Thoracic aorta (tissue), 2 donors: ENCODE data around the gene PROKR2. TPM values are rescaled to one million over a fixed set of nuclear protein-coding genes. Genes with fewer than 3 reads are reported as not detected.

Experiments used
- ATAC-seq: fragments of 150-250 bp; one replicate; pipeline ENCODE4 v1.8.0; 2017; ENCODE audit warnings: low read depth; ENCODE audit not compliant: insufficient number of reproducible peaks, low FRiP score
- DNase-seq: peaks from one replicate; pipeline ENCODE4 v3.0.0-alpha.2; 2020; ENCODE audit warnings: low spot score
- H3K27ac ChIP-seq, 2 donors: fragments of 200-600 bp; sonication (generic); 1 replicate in 1 of 2; 2 replicates in 1 of 2; pipeline ENCODE4 v1.5.1; 2016; ENCODE audit warnings: mild to moderate bottlenecking in 2 of 2, moderate library complexity in 2 of 2
- H3K27me3 ChIP-seq: fragments of 200-600 bp; sonication (generic); replicated peaks from 2 replicates; pipeline ENCODE4 v1.6.0; 2016; ENCODE audit warnings: mild to moderate bottlenecking; ENCODE audit not compliant: insufficient read depth
- H3K36me3 ChIP-seq: fragments of 200-600 bp; sonication (generic); one replicate; pipeline ENCODE4 v1.5.1; 2016
- H3K4me1 ChIP-seq, 2 donors: fragments of 200-600 bp; sonication (generic); 1 replicate in 1 of 2; 2 replicates in 1 of 2; pipeline versions ENCODE4 v1.5.1 to v1.6.0; 2016; ENCODE audit warnings: low read depth in 2 of 2, mild to moderate bottlenecking in 1 of 2; ENCODE audit not compliant: control insufficient read depth in 1 of 2
- H3K4me3 ChIP-seq: fragments of 200-600 bp; sonication (generic); 2 replicates; pipeline ENCODE4 v1.5.1; 2016; ENCODE audit warnings: mild to moderate bottlenecking
- H3K9me3 ChIP-seq: fragments of 200-600 bp; sonication (generic); 2 replicates; pipeline ENCODE4 v1.5.1; 2016
- total RNA-seq, 2 donors: library from RNA; depleted of rRNA; stranded (reverse); fragments of >200 nt; gene quantifications; one replicate each; pipeline versions ENCODE4 v1.1.0 to v1.2.3, GENCODE V29; 2016
- TF ChIP-seq, protein P1 (sequence below): fragments of 200-600 bp; sonication (generic); IDR thresholded peaks from one replicate; pipeline ENCODE4 v1.5.1; 2019; ENCODE audit warnings: antibody characterized with exemption

The PROKR2 gene
- total RNA-seq = not detected

DNA sequence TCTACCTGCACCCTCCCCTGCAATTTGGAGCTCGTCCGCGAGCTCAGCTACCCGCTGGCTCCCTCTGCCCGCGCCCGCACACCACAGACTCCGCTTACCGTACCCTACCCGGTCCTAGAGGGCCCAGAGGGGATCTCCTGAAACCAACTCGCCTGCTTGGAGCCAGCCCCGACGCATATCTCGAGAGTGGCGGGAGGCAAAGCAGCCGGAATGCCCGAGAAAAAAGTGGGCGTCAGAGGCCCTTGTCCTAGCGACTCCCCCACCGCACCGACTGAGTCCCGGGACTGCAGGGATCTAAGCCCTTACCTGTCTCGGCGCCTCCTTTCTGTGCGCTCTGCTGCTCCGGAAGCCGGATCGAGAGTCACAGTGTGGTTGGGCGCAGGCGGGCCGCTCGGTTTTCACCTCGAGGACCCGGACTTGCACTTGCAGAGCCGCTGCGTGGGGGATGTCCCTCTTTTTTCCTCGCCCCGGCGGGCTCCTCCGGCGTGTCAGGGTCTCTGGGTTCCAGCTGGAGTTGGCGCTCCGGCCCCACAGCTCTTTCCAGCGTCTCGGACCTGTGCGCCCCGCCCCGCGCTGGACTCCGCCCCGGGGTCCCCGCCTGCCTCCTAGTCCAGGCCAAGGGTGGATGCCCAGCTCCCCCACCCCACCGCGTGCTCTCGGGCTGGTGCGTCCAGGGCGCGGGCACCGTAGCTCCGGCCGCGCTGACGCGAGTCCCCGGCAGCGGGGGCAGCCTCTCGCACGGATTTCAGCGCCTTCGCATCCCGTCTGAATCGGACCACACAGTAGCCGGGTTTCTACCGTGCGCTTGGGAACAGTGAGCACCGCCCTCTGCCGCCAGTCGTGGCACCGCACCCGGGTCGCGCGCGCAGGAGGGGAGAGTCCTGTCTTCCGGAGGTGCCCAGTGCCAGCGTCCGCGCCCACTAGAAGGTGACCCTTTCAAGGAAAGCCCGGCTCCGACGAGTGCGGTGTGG, at the start of gene PROKR2:
Gene PROKR2 (minus strand): TSS at position 767 of the 971 bp plus-strand sequence. CDS start 2,585 bp downstream, outside the sequence.
- H3K27me3 ChIP-seq = no peaks in the 10 kb centered on the region
- ATAC-seq (no peak), DNase-seq (no peak)
- H3K4me1 ChIP-seq = no peaks in the 10 kb centered on the region
- H3K36me3 ChIP-seq = no peaks in the 10 kb centered on the region
- no peak within 1 kb of the TSS for H3K4me3 ChIP-seq
- no peak within 1 kb of the TSS for H3K27ac ChIP-seq
- TF ChIP-seq, protein P1, sequence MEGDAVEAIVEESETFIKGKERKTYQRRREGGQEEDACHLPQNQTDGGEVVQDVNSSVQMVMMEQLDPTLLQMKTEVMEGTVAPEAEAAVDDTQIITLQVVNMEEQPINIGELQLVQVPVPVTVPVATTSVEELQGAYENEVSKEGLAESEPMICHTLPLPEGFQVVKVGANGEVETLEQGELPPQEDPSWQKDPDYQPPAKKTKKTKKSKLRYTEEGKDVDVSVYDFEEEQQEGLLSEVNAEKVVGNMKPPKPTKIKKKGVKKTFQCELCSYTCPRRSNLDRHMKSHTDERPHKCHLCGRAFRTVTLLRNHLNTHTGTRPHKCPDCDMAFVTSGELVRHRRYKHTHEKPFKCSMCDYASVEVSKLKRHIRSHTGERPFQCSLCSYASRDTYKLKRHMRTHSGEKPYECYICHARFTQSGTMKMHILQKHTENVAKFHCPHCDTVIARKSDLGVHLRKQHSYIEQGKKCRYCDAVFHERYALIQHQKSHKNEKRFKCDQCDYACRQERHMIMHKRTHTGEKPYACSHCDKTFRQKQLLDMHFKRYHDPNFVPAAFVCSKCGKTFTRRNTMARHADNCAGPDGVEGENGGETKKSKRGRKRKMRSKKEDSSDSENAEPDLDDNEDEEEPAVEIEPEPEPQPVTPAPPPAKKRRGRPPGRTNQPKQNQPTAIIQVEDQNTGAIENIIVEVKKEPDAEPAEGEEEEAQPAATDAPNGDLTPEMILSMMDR = no peak
- no peaks in the 10 kb centered on the region for H3K9me3 ChIP-seq

DNA sequence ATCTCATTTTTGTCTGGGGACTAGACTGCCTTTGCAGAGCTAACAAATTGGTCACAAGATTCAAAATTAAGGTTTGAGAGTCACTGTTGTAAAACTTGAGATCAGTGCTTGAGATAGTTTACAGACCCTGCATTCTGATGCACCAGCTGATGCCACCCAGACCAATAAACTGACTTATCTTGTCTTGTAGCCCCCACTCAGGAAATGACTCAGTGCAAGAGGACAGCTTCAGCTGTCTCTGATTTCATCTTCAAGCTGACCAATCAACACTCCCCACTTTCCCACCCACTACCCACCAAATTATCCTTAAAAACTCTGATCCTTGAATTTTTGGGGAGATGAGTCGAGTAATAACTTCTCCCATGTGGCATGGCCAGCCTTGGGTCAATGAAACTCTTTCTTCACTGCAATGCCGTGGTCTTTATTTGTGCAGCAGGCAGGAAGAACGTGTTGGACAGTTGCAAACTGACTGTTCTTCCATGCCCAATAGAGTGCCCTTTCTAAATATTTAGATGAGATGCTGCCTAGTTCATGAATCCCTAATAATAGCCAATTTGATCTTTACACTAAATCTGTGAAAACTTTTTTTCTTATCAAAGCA, 48.3 kb upstream of the PROKR2 start:
- H3K36me3 ChIP-seq = no peaks in the 10 kb centered on the region
- H3K4me1 ChIP-seq = no peaks in the 10 kb centered on the region
- H3K4me3 ChIP-seq = no peak overlapping the region
- no peaks in the 10 kb centered on the region for H3K27me3 ChIP-seq
- ATAC-seq = no peak
- no peaks in the 10 kb centered on the region for H3K9me3 ChIP-seq
- TF ChIP-seq, protein P1 = no peak
- H3K27ac ChIP-seq = no peak overlapping the region
- no peak for DNase-seq

DNA sequence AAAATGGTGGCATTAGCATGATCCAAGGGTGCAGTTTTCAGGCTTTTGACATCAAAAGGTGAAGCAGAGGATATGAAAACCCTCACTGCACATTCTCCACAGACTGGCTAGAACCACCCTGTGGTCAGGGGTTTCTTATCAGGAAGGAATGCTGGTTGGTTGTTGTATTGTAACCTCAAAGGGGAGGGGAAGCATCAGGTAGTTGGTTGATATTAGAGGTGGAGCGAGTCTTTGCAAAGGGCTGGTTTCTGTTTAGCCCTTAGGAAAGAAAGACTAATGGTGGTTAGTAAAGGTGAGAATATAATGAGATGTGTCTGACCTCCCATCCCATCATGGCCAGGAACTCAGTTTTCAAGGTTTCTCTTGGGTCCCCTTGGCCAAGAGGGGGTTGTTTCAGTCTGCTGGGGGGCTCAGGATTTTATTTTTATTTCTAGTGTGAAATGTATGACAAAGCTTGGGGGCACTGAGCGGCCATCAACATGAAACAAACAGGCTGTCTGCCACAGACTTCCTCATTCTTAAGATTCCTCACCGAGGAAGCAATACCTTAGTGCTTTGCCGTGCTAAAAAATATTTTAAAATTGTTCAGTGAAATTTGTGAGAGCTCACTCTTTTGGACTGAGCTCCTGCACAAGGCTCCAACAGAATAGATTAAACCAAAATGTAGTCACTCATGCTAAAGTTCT, 47.5 kb upstream of the PROKR2 start:
- no peak overlapping the region for H3K27ac ChIP-seq
- H3K36me3 ChIP-seq = no peaks in the 10 kb centered on the region
- ATAC-seq (no peak), DNase-seq (no peak)
- H3K4me1 ChIP-seq = no peaks in the 10 kb centered on the region
- TF ChIP-seq, protein P1 = no peak
- H3K4me3 ChIP-seq = no peak overlapping the region
- no peaks in the 10 kb centered on the region for H3K27me3 ChIP-seq
- no peaks in the 10 kb centered on the region for H3K9me3 ChIP-seq

DNA sequence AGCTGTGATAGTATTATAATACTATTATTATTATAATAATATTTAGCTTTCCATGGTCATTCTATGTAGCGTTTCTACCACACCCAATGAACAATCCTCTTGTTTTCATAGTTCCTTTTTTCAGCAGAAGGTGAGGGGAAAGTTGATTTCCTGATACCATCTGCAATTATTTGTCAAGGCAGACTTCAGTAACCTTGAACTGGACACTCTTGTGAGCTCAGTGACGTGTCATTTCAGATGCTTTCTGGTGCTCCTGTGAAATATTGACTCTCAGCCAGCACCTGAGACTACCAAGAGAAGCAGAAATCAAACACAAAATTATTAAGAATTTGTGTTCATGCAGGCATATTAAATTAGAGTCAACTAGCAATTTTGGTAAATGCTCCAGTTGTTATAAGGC, 46.0 kb upstream of the PROKR2 start:
- ATAC-seq (no peak), DNase-seq (no peak)
- no peak overlapping the region for H3K27ac ChIP-seq
- H3K36me3 ChIP-seq = no peaks in the 10 kb centered on the region
- TF ChIP-seq, protein P1 = no peak
- H3K9me3 ChIP-seq = no peaks in the 10 kb centered on the region
- no peaks in the 10 kb centered on the region for H3K27me3 ChIP-seq
- H3K4me1 ChIP-seq = no peaks in the 10 kb centered on the region
- no peak overlapping the region for H3K4me3 ChIP-seq

DNA sequence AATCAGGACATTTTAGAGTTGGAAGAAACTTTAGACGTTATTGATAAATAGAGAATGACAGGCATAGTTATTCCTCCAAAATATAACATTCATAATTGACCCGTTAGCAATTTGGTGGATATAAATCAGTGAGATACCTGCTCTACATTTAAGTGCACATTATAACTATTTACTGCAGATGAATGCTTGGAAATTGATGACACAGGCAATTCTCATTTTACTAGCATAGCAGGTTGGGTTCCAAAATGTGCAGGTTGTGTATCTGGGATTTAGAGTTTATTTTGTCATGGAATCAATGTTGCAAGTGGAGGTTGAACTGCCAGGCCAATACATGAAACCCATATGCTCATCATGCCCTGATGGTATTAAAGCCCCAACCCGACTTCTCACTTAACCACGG, 44.4 kb upstream of the PROKR2 start:
- DNase-seq = no peak
- no peak for ATAC-seq
- Histone ChIP-seq H3K4me1 (no peaks in the 10 kb centered on the region), H3K27ac (no peak overlapping the region), H3K36me3 (no peaks in the 10 kb centered on the region), H3K4me3 (no peak overlapping the region), H3K9me3 (no peaks in the 10 kb centered on the region), H3K27me3 (no peaks in the 10 kb centered on the region)
- TF ChIP-seq, protein P1 = no peak
